Keratinocyte (primary cell): ENCODE data around the gene BRIP1.
"Not testable (repeated sequence)": the region's sequence is repeated elsewhere in the genome, so short reads cannot be mapped to it uniquely, and the experiment has no call there.

ENCODE experiments used
- EZH2 ChIP-seq: IDR thresholded peaks from one replicate; pipeline ENCODE4 v1.6.1; 2012; ENCODE audit warnings: inconsistent platforms, mild to moderate bottlenecking, low read length, moderate library complexity
- TF ChIP-seq, protein P1 (sequence below), 3 experiments: IDR thresholded peaks in 1 of 3; conservative IDR thresholded peaks in 1 of 3; optimal IDR thresholded peaks in 1 of 3; 2 replicates in 2 of 3; 3 replicates in 1 of 3; pipeline versions ENCODE3 to v1.5.1; 2011; ENCODE audit warnings: low read length in 3 of 3, mild to moderate bottlenecking in 3 of 3, moderate library complexity in 2 of 3, control low read depth in 1 of 3, inconsistent platforms in 1 of 3; ENCODE audit not compliant: insufficient read depth in 2 of 3; ENCODE audit errors: extremely low read depth in 1 of 3

DNA sequence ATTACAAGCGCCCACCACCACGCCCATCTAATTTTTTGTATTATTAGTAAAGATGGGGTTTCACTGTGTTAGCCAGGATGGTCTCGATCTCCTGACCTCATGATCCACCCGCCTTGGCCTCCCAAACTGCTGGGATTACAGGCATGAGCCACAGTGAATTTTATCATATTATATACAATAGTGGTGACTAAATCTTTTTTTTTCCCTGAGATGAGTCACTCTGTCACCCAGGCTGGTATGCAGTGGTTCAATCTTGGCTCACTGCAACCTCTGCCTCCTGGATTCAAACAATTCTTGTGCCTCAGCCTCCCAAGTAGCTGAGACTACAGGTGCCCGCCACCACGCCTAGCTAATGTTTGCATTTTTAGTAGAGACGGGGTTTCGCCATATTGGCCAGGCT is 22.5 kb upstream of the BRIP1 start:
- TF ChIP-seq, protein P1, sequence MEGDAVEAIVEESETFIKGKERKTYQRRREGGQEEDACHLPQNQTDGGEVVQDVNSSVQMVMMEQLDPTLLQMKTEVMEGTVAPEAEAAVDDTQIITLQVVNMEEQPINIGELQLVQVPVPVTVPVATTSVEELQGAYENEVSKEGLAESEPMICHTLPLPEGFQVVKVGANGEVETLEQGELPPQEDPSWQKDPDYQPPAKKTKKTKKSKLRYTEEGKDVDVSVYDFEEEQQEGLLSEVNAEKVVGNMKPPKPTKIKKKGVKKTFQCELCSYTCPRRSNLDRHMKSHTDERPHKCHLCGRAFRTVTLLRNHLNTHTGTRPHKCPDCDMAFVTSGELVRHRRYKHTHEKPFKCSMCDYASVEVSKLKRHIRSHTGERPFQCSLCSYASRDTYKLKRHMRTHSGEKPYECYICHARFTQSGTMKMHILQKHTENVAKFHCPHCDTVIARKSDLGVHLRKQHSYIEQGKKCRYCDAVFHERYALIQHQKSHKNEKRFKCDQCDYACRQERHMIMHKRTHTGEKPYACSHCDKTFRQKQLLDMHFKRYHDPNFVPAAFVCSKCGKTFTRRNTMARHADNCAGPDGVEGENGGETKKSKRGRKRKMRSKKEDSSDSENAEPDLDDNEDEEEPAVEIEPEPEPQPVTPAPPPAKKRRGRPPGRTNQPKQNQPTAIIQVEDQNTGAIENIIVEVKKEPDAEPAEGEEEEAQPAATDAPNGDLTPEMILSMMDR (optimal IDR thresholded peaks at IDR 0.05 in 1 of 3, IDR thresholded peaks at IDR 0.05 in 1 of 3, conservative IDR thresholded peaks at IDR 0.05 in 1 of 3; ENCODE audit: extremely low read depth in 1 of 3, insufficient read depth in 2 of 3, low read length in 3 of 3), result not testable (repeated sequence)
- not testable (repeated sequence) for TF ChIP-seq EZH2
